Right lobe of liver (tissue), 4 donors: ENCODE results near the gene GRB10.

Experiments
- POLR2A ChIP-seq: fragments of 450-650 bp; IDR thresholded peaks from one replicate; pipeline ENCODE4 v1.6.1; 2017; ENCODE audit warnings: antibody characterized with exemption, mild to moderate bottlenecking
- TF ChIP-seq, protein P1 (sequence below), 4 donors: fragments of 200-600 bp in 3 of 4; fragments of 450-650 bp in 1 of 4; IDR thresholded peaks; one replicate each; pipeline versions ENCODE4 v1.5.1 to v1.8.0; 2016 to 2022; ENCODE audit warnings: antibody characterized with exemption in 4 of 4, mild to moderate bottlenecking in 2 of 4
- donor health status: DM: no; HTN: no; CAD: no.
- donor health status: DM: no; HTN: no; CAD: no.
- donor health status: DM: no; HTN: yes; CAD: no.

DNA sequence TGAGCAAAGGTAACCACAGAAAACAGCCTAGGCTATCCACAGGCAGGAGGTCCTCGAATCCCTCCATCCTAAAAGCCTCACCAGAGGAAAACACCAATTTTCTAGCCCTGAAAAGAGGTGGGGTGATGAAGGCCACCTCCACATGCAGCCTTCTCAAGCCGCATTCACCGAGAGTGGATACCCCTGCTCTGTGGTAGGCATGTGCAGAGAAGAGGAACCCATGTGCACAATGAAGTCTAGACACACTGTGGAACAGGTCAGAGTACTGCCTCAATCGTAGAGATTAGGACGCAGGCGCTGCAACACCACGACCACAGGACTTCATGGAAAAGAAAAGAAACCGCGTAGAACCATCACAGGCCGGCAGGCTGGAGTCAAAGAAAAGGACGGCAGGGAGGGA lies 38.8 kb downstream of the GRB10 start:
- TF ChIP-seq, protein P1, sequence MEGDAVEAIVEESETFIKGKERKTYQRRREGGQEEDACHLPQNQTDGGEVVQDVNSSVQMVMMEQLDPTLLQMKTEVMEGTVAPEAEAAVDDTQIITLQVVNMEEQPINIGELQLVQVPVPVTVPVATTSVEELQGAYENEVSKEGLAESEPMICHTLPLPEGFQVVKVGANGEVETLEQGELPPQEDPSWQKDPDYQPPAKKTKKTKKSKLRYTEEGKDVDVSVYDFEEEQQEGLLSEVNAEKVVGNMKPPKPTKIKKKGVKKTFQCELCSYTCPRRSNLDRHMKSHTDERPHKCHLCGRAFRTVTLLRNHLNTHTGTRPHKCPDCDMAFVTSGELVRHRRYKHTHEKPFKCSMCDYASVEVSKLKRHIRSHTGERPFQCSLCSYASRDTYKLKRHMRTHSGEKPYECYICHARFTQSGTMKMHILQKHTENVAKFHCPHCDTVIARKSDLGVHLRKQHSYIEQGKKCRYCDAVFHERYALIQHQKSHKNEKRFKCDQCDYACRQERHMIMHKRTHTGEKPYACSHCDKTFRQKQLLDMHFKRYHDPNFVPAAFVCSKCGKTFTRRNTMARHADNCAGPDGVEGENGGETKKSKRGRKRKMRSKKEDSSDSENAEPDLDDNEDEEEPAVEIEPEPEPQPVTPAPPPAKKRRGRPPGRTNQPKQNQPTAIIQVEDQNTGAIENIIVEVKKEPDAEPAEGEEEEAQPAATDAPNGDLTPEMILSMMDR (IDR thresholded peaks at IDR 0.05), result no peak
- TF ChIP-seq POLR2A, result no peak
